ENCODE data around the gene DLX5.

The DLX5 gene

DNA sequence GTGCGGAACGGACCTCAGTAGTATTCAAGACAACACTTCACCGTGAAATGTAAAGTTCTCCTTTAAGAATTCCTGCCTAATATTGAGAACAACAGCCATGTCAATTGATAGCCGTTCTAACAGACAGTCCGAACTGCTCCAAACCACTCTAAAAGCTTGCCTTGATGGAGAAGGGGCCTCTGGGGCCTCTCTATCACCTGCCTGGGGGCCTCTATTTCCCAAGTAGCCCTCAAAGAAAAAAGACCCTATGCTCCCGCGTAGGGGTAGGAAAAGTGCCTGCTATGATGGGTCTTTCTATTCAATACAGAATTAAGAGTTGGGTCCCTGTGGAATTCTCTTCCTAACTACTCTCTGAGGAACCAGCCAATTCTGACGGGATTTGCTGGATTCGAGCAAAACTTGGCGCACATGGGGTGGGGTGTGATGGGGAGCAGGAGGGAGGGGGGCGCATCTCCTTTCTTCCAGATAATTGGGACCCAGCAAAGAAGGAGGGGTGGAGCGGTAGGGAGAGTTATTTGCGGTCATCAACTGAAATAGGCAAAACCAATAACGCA lies 27.6 kb downstream of the DLX5 start:
- DNase-seq (ENCODE audit: low read depth) = no peak
- TF ChIP-seq, protein P1, sequence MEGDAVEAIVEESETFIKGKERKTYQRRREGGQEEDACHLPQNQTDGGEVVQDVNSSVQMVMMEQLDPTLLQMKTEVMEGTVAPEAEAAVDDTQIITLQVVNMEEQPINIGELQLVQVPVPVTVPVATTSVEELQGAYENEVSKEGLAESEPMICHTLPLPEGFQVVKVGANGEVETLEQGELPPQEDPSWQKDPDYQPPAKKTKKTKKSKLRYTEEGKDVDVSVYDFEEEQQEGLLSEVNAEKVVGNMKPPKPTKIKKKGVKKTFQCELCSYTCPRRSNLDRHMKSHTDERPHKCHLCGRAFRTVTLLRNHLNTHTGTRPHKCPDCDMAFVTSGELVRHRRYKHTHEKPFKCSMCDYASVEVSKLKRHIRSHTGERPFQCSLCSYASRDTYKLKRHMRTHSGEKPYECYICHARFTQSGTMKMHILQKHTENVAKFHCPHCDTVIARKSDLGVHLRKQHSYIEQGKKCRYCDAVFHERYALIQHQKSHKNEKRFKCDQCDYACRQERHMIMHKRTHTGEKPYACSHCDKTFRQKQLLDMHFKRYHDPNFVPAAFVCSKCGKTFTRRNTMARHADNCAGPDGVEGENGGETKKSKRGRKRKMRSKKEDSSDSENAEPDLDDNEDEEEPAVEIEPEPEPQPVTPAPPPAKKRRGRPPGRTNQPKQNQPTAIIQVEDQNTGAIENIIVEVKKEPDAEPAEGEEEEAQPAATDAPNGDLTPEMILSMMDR (IDR thresholded peaks at IDR 0.05; ENCODE audit: low read depth, low read length, missing control alignments) = no peak
- H3K4me3 ChIP-seq (ENCODE audit: low read depth, low read length) = no peak overlapping the region

DNA sequence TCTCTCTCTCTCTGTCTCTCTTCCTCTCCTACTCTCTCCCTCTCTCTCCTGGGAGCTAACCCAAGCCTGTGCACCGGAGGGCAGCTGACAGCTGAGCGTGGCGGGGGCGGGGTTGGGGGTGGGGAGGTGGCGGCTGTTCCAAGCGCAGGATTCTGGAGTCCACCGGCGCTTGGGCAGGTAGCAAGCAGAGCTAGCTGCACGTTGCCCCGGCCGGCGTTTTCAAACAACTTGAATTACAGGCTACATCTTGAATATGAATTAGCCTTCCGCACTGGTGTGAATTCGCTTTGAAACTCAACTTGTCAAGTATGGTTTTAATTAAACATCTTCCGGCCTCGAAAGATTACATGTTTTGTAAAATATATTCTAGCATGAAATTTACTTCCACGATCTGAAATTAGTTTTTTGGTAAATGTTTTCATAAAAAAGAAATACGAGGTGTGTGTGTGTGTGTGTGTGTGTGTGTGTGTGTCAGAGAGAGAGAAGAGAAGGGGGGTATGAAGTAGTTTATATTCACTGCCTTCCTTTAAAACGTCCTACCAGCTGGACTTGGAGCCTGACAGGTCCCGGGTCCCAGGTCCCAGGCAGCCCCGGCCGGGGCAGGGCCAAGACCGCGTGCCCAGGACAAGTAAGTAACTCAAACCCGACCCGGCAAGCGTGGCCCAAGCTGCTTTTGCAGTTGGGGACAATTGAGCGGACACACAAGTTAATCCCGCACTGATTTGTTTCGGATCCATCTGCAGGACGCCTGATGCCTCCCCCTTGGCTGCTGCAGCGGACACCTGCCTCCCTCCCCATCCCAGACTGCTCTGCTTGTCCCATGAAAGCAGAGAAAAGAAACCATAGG lies 28.3 kb downstream of the DLX5 start:
- TF ChIP-seq, protein P1 (IDR thresholded peaks at IDR 0.05; ENCODE audit: low read depth, low read length, missing control alignments) = no peak
- H3K4me3 ChIP-seq (ENCODE audit: low read depth, low read length) = no peak overlapping the region
- no peak for DNase-seq (ENCODE audit: low read depth)

DNA sequence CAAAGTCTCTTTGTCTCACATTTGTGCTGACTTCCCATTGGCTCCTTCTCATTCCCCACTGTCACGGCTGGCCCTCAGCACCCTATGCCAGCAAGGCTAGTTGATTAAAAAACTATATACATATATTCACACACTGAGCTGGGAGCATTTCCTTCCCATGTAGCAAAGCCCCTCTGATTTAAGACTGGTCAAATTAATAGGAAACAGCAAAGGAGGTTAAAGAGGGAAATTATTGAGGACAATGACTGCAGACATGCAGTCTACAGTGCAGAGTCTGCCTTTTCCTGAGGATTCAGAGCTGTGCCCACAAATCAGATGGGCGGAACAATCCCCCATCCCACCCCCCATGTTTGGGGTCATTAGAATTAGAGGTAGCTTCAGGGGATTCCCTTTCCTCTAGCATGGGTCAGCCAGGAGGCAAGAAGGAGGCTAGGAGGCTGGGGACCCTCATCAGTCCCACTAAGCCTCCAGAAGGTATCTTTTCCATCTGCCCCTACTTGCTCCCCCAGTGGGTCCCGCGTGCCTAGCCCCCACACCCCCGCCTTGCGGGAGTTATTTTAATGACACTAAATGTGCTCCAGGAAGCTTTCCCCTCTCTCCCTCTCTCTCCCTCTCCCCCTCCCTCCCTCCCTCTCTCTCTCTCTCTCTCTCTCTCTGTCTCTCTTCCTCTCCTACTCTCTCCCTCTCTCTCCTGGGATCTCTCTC lies 29.1 kb downstream of the DLX5 start:
- TF ChIP-seq, protein P1 (IDR thresholded peaks at IDR 0.05; ENCODE audit: low read depth, low read length, missing control alignments) = no peak
- H3K4me3 ChIP-seq (ENCODE audit: low read depth, low read length) = no peak overlapping the region
- DNase-seq (ENCODE audit: low read depth) = no peak

DNA sequence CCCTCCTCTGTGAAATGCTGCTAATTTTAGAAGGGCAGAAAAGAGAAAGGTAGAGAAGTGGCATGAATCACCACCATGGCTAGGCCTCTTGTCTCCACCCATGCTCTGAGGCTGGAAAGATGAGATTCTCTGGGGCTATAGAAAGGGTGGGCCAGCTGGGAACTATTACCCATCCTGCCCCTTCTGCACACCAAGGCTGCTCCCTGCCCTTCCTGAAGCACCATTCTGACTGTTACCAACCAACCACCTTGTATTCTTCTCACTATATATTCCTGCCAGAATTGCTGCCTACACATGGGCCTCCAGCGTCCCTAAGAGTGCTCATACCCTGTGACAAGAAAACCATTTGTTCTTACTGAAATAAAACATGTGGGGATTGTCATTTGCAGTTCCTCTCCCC lies 30.7 kb downstream of the DLX5 start:
- TF ChIP-seq, protein P1 (IDR thresholded peaks at IDR 0.05; ENCODE audit: low read depth, low read length, missing control alignments) = no peak
- no peak overlapping the region for H3K4me3 ChIP-seq (ENCODE audit: low read depth, low read length)
- DNase-seq (ENCODE audit: low read depth) = no peak

DNA sequence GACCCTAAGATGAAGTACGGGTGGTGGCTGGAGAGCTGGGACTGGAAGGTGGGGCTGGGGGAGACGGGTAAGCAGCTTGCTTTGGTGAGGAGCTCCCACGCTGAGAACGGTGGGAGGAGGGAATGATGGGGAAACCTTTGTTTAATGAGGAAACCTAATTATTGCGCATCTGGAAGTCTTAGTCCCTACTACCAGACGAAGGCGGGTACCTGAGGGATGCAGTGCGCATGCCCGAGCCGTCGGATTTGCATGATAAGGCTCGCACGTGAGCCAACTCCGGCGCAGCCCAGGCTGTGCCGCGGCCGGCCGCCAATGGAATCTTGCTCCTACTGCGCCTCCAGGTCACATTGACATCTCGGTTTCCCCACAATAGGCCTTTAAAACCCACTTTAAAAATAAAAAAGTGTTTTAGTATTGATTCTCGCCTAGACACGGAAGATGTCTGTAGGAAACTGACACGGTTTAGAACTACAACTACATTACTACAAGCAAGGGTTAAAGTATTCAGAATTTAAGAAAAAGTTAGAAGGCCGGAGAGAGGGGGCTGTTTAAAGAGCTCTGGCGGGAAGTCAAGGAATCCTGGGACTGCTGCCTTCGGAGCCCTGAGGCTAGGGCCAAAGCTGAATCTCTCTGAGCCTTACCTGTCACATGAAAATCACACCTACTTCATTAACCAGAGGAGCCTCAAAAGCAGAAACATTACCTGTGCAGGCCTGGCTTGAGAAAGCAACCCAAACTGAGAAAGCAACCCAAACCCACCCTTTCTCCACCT lies 31.4 kb downstream of the DLX5 start:
- TF ChIP-seq, protein P1 (IDR thresholded peaks at IDR 0.05; ENCODE audit: low read depth, low read length, missing control alignments) = no peak
- H3K4me3 ChIP-seq (ENCODE audit: low read depth, low read length) = no peak overlapping the region
- no peak for DNase-seq (ENCODE audit: low read depth)

DNA sequence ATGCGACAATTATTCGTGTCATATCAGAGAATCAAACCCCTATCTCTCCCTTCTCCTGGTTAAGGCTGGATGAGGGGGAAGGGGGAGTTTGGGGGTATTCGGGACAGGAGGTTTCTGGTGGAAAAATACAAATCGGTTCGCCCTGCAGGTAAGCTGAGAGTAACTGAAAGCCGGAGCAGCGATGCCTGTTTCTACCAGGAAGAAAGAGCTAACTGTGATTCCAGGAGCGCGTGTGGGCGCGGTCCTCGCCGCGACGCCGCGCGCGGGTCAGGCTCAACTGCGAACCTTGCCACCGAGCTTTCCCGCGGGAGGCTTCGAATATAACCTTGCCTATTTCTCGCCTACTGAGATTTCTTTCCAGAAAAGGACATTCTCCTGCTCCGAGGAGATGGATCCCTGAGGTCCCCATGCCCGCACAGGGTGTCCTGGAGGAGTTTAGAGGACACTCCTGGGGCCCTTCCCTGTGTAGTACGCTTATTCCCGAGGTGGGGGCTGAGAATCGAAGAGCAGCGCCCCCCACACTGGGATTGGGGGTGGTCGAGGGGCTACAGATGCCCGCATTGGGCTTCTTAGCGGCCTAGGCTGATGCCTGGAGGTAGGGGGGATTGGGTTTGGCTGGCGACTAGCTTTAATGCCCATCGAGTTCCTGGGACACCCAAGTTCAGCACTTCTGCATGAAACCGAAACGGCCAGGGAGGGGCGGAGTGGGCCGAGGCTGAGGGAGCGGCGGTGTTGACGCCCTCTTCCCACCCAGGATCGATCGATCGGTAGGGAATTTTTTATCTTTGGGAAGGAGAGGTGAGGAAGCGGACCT lies 32.2 kb downstream of the DLX5 start:
- TF ChIP-seq, protein P1 (IDR thresholded peaks at IDR 0.05; ENCODE audit: low read depth, low read length, missing control alignments) = no peak
- H3K4me3 ChIP-seq (ENCODE audit: low read depth, low read length) = no peak overlapping the region
- no peak for DNase-seq (ENCODE audit: low read depth)

All from GM12864 (cell line).